ENCODE data around the gene UBAP2L. TPM values are rescaled to one million over a fixed set of nuclear protein-coding genes. Genes with fewer than 3 reads are reported as not detected.

The UBAP2L gene
- total and polyA plus RNA-seq, 9 of the 15 experiments (the other 6 are each of a cell fraction or from before 2014, with no cell fraction given), result 75.0 to 245 (median 119) TPM

GRCh38 chr1:154182344-154183045 lies 38.3 kb upstream of the UBAP2L start (continued):
- peak; percentile 90; the same call in 1 of the 2 replicates for TF ChIP-seq ARID4B (CRISPR knock-in tag; IDR thresholded peaks at IDR 0.05)
- TF ChIP-seq NFRKB (IDR thresholded peaks at IDR 0.05; ENCODE audit: low read depth), result 0 out of 2 replicates have a peak, but pooled peaks have one; percentile 75
- TF ChIP-seq SAP30 (IDR thresholded peaks at IDR 0.05; ENCODE audit: borderline replicate concordance, insufficient read depth, low read depth, low read length, poor library complexity, severe bottlenecking), result peak; percentile 81
- TF ChIP-seq PREB (CRISPR knock-in tag; IDR thresholded peaks at IDR 0.05), result no peak
- peak; percentile 20 to 73; a peak in 1 of 4 replicates for TF ChIP-seq UBTF (IDR thresholded peaks at IDR 0.05; ENCODE audit: borderline replicate concordance in 1 of 2, low read depth in 2 of 2, low read length in 2 of 2)
- TF ChIP-seq ZBTB9 (CRISPR knock-in tag; IDR thresholded peaks at IDR 0.05), result peak; percentile 50; the same call in 1 of the 2 replicates
- TF ChIP-seq MTA3 (IDR thresholded peaks at IDR 0.05; ENCODE audit: borderline replicate concordance), result peak; percentile 15; the same call in 1 of the 2 replicates
- TF ChIP-seq ZNF121 (CRISPR knock-in tag; conservative IDR thresholded peaks at IDR 0.05), result peak; percentile 49; the same call in 1 of the 2 replicates
- 0 out of 4 replicates have a peak, but pooled peaks of 1 of the 2 experiments have one; percentile 5 for TF ChIP-seq BCLAF1 (IDR thresholded peaks at IDR 0.05; ENCODE audit: borderline replicate concordance in 1 of 2, control insufficient read depth in 1 of 2, low read depth in 2 of 2, low read length in 1 of 2)
- 0 out of 2 replicates have a peak, but pooled peaks have one; percentile 14 for TF ChIP-seq LEF1 (IDR thresholded peaks at IDR 0.05)
- TF ChIP-seq HNRNPLL (IDR thresholded peaks at IDR 0.05; ENCODE audit: low read depth, low read length, poor library complexity, severe bottlenecking), result peak; percentile 13
- no peak for TF ChIP-seq ZNF263 (CRISPR knock-in tag; IDR thresholded peaks at IDR 0.05; ENCODE audit: borderline replicate concordance)
